Mesenteric fat pad (tissue), 1 donor: ENCODE data around the gene PRKRIP1. TPM values are rescaled to one million over a fixed set of nuclear protein-coding genes. Genes with fewer than 3 reads are reported as not detected.
"Not testable (repeated sequence)": the region's sequence is repeated elsewhere in the genome, so short reads cannot be mapped to it uniquely, and the experiment has no call there.

Source experiments
- DNase-seq: peaks from one replicate; pipeline ENCODE4 v3.0.0-alpha.2; 2020; ENCODE audit warnings: low spot score
- total RNA-seq: library from RNA; stranded (reverse); fragmentation: NEBNext Ultra II Directional; extraction: Animal tissue kit (Norgen Biotek cat#: 25700); gene quantifications from one replicate; pipeline ENCODE4 v1.2.1, GENCODE V29; 2021
- donor health status: DM: yes; HTN: yes; CAD: no.

PRKRIP1 gene
- total RNA-seq, 1 donor from 2014 or later, result 19.3 TPM

DNA sequence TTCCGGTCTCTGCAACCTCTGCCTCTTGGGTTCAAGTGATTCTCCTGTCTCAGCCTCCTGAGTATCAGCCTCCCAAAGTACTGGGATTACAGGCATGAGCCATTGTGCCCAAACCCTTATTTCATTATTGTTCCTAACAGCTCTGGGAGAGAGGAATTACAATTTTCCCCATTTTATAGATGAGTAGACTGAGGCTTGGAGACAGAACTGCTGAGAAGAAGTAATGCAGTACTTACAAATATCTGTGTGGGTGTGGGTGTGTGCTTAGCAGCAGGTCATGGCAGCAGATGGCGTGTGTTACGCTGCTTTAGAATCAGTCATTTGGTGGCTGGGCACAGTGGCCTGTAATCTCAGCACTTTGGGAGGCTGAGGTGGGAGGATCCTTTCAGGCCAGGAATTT lies 7.4 kb downstream of the PRKRIP1 start:
- no peak for DNase-seq

DNA sequence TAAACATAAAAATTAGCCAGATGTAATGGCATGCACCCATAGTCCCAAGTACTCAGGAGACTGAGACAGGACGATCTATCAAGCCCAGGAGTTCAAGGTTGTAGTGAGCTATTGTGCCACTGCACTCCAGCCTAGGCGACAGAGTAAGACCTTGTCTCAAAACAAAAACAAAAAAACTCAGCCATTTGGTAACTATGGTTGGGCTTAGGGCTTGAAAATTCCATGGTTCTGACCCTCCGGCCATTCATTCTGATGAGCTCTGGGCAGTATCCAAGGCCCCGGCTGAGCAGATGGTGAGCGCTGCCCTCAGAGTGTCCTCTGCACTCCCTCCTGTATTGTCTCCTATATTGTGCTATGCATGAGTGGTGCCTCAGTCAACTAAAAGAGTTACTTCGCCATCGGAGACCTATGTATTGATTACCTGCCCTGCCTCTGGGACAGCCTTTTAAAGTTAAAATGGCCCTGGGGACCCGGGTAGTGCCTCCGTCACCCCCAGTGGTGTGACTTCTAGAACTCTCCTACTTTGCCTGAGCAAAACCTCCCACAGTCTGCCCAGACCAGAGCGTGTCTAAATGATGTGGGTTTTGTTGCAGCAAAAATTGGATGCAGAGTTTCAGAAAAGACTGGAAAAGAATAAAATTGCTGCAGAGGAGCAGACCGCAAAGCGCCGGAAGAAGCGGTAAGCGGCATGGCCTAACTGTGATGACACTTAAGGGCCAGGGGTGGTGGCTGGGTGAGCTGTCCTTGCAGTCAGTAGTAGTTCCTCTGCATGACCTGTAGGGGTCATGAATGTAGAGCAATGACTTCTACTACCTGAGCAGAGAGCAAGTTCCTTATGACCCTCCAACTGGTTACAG lies 8.1 kb downstream of the PRKRIP1 start:
- DNase-seq, result no peak

- not testable (repeated sequence) for DNase-seq
These were observed 8.7 kb downstream of the PRKRIP1 start for GRCh38 chr7:102404862-102405188.

DNA sequence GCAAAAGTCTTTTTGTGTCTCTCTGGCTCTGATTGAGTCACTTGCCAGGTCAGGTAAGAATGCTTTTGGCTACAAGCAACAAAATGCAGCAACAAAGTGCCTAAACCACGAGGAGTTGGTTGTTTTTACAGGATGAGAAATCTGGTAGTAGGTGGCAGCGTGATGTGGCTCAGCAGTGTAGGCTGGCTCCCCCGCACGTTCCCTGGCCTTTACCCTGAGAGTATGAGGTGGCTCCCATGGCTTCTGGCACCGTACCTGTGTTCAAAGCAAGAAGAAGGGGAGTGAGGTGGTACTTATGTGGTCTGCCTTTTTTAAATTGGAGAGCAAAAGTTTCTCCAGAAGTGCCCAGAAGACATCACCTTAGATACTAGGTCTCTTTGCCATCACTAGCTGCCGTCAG lies 11.7 kb downstream of the PRKRIP1 start:
- no peak for DNase-seq

GRCh38 chr7:102408530-102408929 lies 12.4 kb downstream of the PRKRIP1 start:
- DNase-seq, result not testable (repeated sequence)

DNA sequence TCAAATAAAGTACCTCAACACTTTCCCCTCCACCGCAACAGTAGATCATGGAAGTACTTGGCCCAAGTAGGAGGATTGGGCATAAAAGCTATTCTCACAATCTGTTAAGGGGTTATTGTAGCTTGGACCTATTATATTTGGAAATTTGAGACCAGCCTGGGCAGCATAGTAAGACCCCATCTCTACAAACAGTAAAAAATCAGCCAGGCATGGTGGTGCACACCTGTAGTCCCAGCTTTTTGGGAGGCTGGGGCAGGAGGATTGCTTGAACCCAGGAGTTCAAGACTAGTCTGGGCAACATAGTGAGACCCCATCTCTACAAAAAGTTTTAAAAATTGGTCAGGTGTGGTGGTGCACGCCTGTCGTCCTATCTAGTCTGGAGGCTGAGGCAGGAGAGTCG lies 13.2 kb downstream of the PRKRIP1 start:
- DNase-seq, result no peak

DNA sequence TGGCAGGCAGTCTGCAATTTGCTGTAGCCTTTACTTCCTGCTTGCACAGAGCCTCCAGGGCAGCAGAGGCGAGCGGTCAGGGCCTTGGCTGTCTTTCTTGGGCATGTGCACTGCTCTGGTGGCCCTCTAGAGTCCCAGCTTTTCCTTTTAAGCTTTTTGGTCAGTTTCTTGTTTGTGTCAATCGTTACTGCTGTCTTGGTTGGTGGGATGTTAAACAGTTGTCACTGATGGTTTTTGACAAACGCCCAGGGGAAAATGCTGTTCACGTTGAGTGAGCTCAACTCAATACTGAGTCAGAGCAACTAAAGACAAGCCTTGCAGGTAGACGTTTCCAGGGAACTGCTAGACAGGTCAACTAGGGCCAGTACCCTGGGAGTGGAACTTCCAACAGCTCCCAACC lies 14.0 kb downstream of the PRKRIP1 start:
- DNase-seq, result no peak

- DNase-seq, result no peak
These were observed 14.8 kb downstream of the PRKRIP1 start for GRCh38 chr7:102410918-102411317.

DNA sequence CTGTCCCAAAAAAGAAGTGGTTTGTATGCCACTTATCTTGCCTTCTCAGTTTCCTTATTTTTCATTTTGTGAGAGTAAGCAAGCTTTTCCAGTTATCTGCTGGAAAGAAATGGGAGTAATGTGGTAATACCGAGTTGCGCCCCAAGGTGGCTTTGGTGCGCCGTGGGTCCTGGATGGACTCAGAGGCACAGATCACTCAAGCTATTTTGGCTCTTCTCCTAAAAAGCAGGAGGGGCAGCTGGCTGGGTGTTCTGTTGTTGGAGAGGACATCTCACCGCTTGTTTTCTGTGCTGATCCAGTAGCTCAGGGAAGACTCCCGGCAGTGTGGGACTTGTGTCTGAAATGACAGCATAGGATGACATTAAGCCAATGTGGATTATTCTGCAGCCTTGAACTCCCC lies 16.4 kb downstream of the PRKRIP1 start:
- DNase-seq, result no peak

- no peak for DNase-seq
These were observed 16.9 kb downstream of the PRKRIP1 start for GRCh38 chr7:102413091-102413490.

- no peak for DNase-seq
These were observed 17.4 kb downstream of the PRKRIP1 start for GRCh38 chr7:102413611-102414010.

DNA sequence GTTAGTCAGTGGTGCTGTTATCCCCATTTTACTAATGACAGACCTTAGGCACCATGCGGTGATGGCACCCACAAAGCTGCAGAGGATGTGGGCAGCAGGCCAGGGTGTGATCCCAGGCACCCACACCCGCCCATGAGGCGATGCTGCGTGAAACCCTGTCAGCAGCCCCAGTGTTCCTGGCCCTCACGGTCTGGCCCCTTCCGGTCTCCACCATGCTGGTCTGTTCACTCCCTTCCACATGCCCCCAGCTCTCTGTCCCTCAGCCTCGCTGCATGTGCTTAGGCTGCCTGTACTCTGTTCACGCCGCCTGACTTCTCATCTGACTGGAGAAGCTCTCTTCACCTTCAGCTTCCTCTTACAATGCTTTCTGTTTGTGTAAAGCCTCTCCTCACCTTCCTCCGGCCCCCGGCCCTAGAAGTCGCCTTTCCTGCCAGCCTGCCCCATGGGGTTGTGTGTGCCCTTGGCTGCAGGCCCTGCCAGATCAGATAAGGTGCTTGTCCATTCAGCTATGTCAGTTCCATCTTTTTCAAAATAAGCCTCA lies 19.6 kb downstream of the PRKRIP1 start:
- no peak for DNase-seq

DNA sequence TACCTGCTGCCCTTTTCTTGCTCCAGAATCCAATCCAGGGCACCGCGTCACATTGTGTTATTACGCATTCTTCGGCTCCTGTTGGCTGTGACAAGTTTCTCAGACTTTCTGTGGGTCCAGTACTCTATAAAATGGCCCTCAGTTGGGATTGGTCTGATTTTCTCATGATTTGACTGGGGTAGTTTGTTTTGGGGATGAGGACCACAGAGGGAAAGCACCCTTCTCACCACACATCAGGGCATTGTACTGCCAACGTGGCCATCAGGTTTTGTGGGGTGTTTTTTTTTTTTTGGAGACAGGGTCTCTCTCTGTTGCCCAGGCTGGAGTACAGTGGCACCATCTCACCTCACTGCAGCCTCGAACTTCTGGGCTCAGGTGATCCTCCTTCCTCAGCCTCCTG lies 20.2 kb downstream of the PRKRIP1 start:
- DNase-seq, result no peak

DNA sequence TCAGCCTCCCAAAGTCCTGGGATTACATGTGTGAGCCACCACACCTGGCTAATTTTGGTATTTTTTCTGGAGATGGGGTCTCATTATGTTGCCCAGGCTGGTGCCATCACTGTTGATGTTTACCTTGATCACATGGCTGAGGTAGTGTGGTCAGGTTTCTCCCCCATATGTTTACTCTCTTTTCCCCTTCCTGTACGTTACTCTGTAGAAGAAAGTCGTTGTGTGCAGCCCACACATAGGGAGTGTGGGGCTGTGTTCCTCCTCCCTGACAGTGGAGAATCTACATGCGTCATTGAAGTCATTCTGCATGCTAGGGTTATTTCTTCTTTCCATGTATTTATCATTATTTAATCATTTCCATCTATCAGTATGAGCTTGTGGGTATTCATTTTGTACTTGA lies 20.9 kb downstream of the PRKRIP1 start:
- DNase-seq, result no peak

DNA sequence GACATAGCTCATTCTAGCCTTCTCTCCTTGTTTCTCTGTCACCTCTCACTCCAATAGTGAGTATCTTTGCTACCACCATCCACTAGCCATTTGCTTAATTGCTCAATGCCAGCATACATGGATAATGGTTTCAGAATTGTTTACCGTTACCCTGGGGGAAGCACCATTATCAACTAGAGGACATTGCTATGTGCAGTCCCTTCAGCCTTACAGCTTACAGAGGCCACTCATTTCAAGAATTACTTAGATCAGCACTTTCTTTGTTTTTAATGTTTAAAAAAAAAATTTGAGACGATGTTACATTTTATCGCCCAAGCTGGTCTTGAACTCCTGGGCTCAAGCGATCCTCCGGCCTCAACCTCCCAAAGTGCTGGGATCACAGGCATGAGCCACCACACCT lies 22.4 kb downstream of the PRKRIP1 start:
- DNase-seq, result no peak

DNA sequence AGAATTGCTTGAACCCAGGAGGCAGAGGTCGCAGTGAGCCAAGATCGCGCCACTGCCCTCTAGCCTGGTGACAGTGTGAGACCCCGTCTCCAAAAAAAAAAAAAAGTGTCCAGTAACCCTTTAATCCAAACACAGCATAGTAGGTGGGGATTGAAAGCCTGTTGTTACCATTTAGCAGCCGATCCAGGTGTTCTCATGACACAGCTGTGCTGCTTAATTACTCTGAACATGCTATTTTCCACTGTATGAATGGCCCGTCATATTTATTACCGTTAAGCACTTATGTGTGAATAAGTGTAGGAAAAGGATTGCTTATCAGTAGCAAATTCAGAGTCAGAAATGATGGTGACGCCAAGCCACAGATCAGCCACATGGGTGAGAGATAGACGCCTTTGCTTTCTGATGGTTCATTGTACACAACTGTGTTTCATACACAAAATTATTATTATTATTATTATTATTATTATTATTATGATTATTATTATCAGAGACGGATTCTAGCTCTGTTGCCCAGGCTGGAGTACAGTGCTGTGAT lies 25.6 kb downstream of the PRKRIP1 start:
- no peak for DNase-seq

DNA sequence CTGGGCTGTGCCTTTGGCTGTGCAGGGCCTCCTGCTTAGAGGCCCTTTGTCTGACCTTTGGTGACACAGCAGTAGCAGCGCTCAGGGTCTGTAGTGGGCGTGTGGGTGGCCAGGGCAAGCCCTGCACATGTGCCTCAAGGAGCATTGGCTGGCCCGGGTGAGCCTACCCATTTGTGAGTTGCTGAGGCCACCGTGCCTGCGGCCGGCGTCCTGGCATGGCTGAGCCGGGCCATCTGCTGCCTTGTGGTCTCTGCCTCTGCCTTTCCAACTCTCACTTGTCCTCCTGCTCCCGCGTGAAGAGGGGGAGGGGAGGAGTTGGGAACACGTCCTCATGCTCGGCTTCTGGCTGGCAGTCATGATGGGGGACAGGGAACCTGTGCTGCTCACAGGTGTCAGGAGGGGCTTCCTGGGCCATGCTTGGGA lies 28.0 kb downstream of the PRKRIP1 start:
- no peak for DNase-seq

GRCh38 chr7:102424787-102425218 lies 28.6 kb downstream of the PRKRIP1 start:
- no peak for DNase-seq

- no peak for DNase-seq
These were observed 29.6 kb downstream of the PRKRIP1 start for GRCh38 chr7:102425639-102426267.

- no peak for DNase-seq
These were observed 30.3 kb downstream of the PRKRIP1 start for GRCh38 chr7:102426268-102427018.

DNA sequence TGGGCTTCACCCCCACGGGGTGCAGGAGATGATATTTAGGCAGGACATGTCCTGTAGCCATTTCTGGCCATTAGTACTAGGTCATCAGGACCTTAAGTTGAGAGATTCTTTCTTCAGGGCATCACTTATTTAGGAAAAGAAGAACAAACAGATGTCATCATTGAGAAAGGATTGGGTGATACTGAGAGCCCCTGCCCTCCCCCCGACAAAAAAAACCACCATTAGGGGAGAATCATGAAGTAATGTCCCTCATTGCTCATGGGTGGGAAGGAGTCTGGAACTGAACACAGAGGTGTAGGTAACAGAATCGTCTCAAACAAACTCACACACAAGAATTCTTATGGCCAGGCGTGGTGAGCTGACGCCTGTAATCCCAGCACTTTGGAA lies 30.8 kb downstream of the PRKRIP1 start:
- DNase-seq, result no peak
